DMS 273 treated with DMSO at 0.1 percent for 48 hours (cell line): Measurements from ENCODE around the gene SLC7A14.
A peak's percentile ranks its signal among the peaks of the same experiment; 100 is the strongest.

ENCODE experiments used
- DNase-seq: peaks from one replicate; lab custom pipeline; 2025; lab: John Stamatoyannopoulos, UW

Gene SLC7A14

GRCh38 chr3:170470063-170471016, 115.5 kb downstream of the SLC7A14 start:
- peak; percentile 67 for DNase-seq

- peak; percentile 28 for DNase-seq
These were observed 116.5 kb downstream of the SLC7A14 start for GRCh38 chr3:170469151-170470062.

GRCh38 chr3:170467571-170468147, 118.2 kb downstream of the SLC7A14 start:
- peak; percentile 40 for DNase-seq

- no peak for DNase-seq
These were observed 118.9 kb downstream of the SLC7A14 start for GRCh38 chr3:170467007-170467406.

- DNase-seq: no peak
These were observed 119.9 kb downstream of the SLC7A14 start for GRCh38 chr3:170465955-170466354.

GRCh38 chr3:170463011-170463410, 122.9 kb downstream of the SLC7A14 start:
- DNase-seq: no peak

GRCh38 chr3:170458285-170458684, 127.6 kb downstream of the SLC7A14 start:
- DNase-seq: no peak

- DNase-seq: no peak
These were observed 131.4 kb downstream of the SLC7A14 start for GRCh38 chr3:170454509-170454908.

- DNase-seq: no peak
These were observed 135.8 kb downstream of the SLC7A14 start for GRCh38 chr3:170450039-170450438.

GRCh38 chr3:170448584-170448983, 137.3 kb downstream of the SLC7A14 start:
- no peak for DNase-seq

- DNase-seq: no peak
These were observed 142.4 kb downstream of the SLC7A14 start for GRCh38 chr3:170443457-170443856.

GRCh38 chr3:170442947-170443346, 142.9 kb downstream of the SLC7A14 start:
- DNase-seq: no peak

- no peak for DNase-seq
These were observed 144.5 kb downstream of the SLC7A14 start for GRCh38 chr3:170441412-170441811.

- DNase-seq: no peak
These were observed 145.5 kb downstream of the SLC7A14 start for GRCh38 chr3:170440344-170440743.

GRCh38 chr3:170438836-170439235, 147.0 kb downstream of the SLC7A14 start:
- no peak for DNase-seq

- DNase-seq: no peak
These were observed 148.0 kb downstream of the SLC7A14 start for GRCh38 chr3:170437696-170438407.

- no peak for DNase-seq
These were observed 148.7 kb downstream of the SLC7A14 start for GRCh38 chr3:170437176-170437575.

- DNase-seq: no peak
These were observed 149.2 kb downstream of the SLC7A14 start for GRCh38 chr3:170436697-170437096.

GRCh38 chr3:170432416-170432815, 153.5 kb downstream of the SLC7A14 start:
- no peak for DNase-seq

- DNase-seq: no peak
These were observed 154.8 kb downstream of the SLC7A14 start for GRCh38 chr3:170431054-170431453.

GRCh38 chr3:170429050-170429449, 156.8 kb downstream of the SLC7A14 start:
- no peak for DNase-seq

- DNase-seq: no peak
These were observed 157.8 kb downstream of the SLC7A14 start for GRCh38 chr3:170428095-170428494.
